ENCODE results near the gene SCYGR1. TPM values are rescaled to one million over a fixed set of nuclear protein-coding genes. Genes with fewer than 3 reads are reported as not detected.

SCYGR1 gene
- total and polyA plus RNA-seq, 2 of the 13 experiments (the other 11 are each of a cell fraction or from before 2014, with no cell fraction given) = not detected

DNA sequence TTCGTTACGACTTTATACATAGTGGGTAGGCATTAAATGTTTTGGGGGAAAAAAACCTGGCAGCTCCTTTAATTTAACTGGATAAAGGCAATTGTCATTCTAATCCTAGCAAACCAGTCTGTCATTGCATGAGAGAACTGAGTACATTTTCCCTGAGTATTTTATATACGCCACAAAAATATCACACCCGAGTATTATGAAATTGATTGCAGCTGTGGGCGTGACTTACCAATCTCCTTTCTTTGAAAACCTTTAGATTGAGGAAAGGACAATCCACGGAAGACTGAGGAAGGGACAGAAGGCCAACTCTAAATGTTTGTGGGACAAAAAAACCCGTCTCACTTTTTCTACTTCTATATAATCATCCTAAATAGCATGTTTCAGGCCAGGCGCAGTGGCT, 17.7 kb downstream of the SCYGR1 start:
- WGBS (ENCODE audit: low lambda C conversion rate) = 84% methylated on average over 8 of the region's 8 CpGs
- POLR2A ChIA-PET = no interaction called here
- no peak for FAIRE-seq
- Histone ChIP-seq H3K9ac (ENCODE audit: insufficient read depth, low read depth, low read length) (no peak overlapping the region), H2AFZ (ENCODE audit: low read length) (no peak overlapping the region), H3K27ac (ENCODE audit: extremely low read length, insufficient read depth, low read length) (no peak overlapping the region), H4K20me1 (ENCODE audit: insufficient read depth, low read length) (no peaks in the 10 kb centered on the region), H3K4me3 (replicated peaks in 1 of 3; ENCODE audit: insufficient read depth in 1 of 3, low read depth in 2 of 3, low read length in 3 of 3) (no peak overlapping the region), H3K27me3 (ENCODE audit: control insufficient read depth in 1 of 2, insufficient read depth in 2 of 2, low read length in 2 of 2) (no peaks in the 10 kb centered on the region), H3K4me1 (ENCODE audit: insufficient read depth, low read length) (peaks cover 15% of the 10 kb centered on the region), H3K9me3 (ENCODE audit: low read length) (no peaks in the 10 kb centered on the region), H3K79me2 (ENCODE audit: insufficient read depth, low read length) (no peaks in the 10 kb centered on the region), H3K4me2 (ENCODE audit: low read depth, low read length) (no peak overlapping the region), H3K36me3 (replicated peaks in 1 of 2; ENCODE audit: control insufficient read depth in 1 of 2, insufficient read depth in 2 of 2, low read length in 2 of 2) (no peaks in the 10 kb centered on the region)
- intact Hi-C loops (cut with micrococcal nuclease; ENCODE audit: unreplicated experiment) (no loop called here), in situ Hi-C loops (cut with HindIII; ENCODE audit: extremely low pct_ligation_motif_present, low pct_unique_long_range_greater_than_20kb) (no loop called here)
- CTCF ChIA-PET (ENCODE audit: low intra/inter-chr PET ratio, low total read pairs) = no interaction called here
- no peak for ATAC-seq
- no peak for TF ChIP-seq ZNF256 (CRISPR knock-in tag; conservative IDR thresholded peaks at IDR 0.05)
- no peak for TF ChIP-seq SRSF1 (optimal IDR thresholded peaks at IDR 0.05; ENCODE audit: low read depth, low read length)
- TF ChIP-seq GATAD2A (CRISPR knock-in tag; IDR thresholded peaks at IDR 0.05) = no peak
- no peak for TF ChIP-seq ZNF772 (CRISPR knock-in tag; IDR thresholded peaks at IDR 0.05)
- TF ChIP-seq ZNF431 (CRISPR knock-in tag; IDR thresholded peaks at IDR 0.05; ENCODE audit: borderline replicate concordance, low read depth) = no peak
- no peak for TF ChIP-seq PREB (CRISPR knock-in tag; IDR thresholded peaks at IDR 0.05)
- no peak for TF ChIP-seq TRIM24 (CRISPR knock-in tag; IDR thresholded peaks at IDR 0.05)
- no peak for TF ChIP-seq ZNF496 (CRISPR knock-in tag; IDR thresholded peaks at IDR 0.05; ENCODE audit: insufficient replicate concordance)
- no peak for TF ChIP-seq ZNF816 (CRISPR knock-in tag; IDR thresholded peaks at IDR 0.05; ENCODE audit: borderline replicate concordance)
- no peak for TF ChIP-seq ZNF660 (CRISPR knock-in tag; IDR thresholded peaks at IDR 0.05; ENCODE audit: borderline replicate concordance, low read depth)
- TF ChIP-seq GLI4 (CRISPR knock-in tag; IDR thresholded peaks at IDR 0.05; ENCODE audit: borderline replicate concordance) = no peak
- no peak for TF ChIP-seq UBTF (CRISPR knock-in tag; IDR thresholded peaks at IDR 0.05)
- no peak for TF ChIP-seq GFI1 (CRISPR knock-in tag; IDR thresholded peaks at IDR 0.05; ENCODE audit: borderline replicate concordance)
- TF ChIP-seq ZNF790 (CRISPR knock-in tag; IDR thresholded peaks at IDR 0.05; ENCODE audit: borderline replicate concordance) = no peak
- no peak for TF ChIP-seq RFXANK (CRISPR knock-in tag; IDR thresholded peaks at IDR 0.05)
- no peak for TF ChIP-seq TCF7 (IDR thresholded peaks at IDR 0.05; ENCODE audit: low read depth)
- TF ChIP-seq, protein P1, sequence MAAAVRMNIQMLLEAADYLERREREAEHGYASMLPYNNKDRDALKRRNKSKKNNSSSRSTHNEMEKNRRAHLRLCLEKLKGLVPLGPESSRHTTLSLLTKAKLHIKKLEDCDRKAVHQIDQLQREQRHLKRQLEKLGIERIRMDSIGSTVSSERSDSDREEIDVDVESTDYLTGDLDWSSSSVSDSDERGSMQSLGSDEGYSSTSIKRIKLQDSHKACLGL (CRISPR knock-in tag; IDR thresholded peaks at IDR 0.05) = no peak
- TF ChIP-seq TCF12 (IDR thresholded peaks at IDR 0.05) = no peak
- TF ChIP-seq TCF12 (CRISPR knock-in tag; IDR thresholded peaks at IDR 0.05) = no peak
- no peak for TF ChIP-seq ARNT (IDR thresholded peaks at IDR 0.05)
- DNase-seq (ENCODE audit: low spot score) = no peak
- BruUV-seq (replicated peaks) = no TSS peak

Measured in HepG2 (cell line).